HS-5 (cell line): ENCODE data around the gene TBC1D24.
"Not testable (repeated sequence)": the region's sequence is repeated elsewhere in the genome, so short reads cannot be mapped to it uniquely, and the experiment has no call there.

Source experiments
- DNase-seq: peaks from one replicate; pipeline ENCODE4 v3.0.0-alpha.2; 2012; ENCODE audit warnings: low read depth

TBC1D24 gene

GRCh38 chr16:2533142-2533755, 58.3 kb downstream of the TBC1D24 start:
- DNase-seq: not testable (repeated sequence)

- no peak for DNase-seq
These were observed 59.0 kb downstream of the TBC1D24 start for GRCh38 chr16:2533912-2534311.

- DNase-seq: not testable (repeated sequence)
These were observed 59.4 kb downstream of the TBC1D24 start for GRCh38 chr16:2534335-2534734.

GRCh38 chr16:2535625-2536013, 60.7 kb downstream of the TBC1D24 start:
- DNase-seq: no peak

GRCh38 chr16:2537451-2538379, 62.8 kb downstream of the TBC1D24 start, which contains the start of gene PDPK1:
Gene PDPK1, plus strand, starts transcription at chr16:2538021. Its CDS starts 92 bp downstream, at chr16:2538113.
- peak; percentile 44 for DNase-seq

- not testable (repeated sequence) for DNase-seq
These were observed 64.4 kb downstream of the TBC1D24 start for GRCh38 chr16:2539192-2539844.

- not testable (repeated sequence) for DNase-seq
These were observed 65.0 kb downstream of the TBC1D24 start for GRCh38 chr16:2539845-2540458.

GRCh38 chr16:2540912-2541311, 66.0 kb downstream of the TBC1D24 start:
- DNase-seq: not testable (repeated sequence)

GRCh38 chr16:2541409-2541808, 66.5 kb downstream of the TBC1D24 start:
- not testable (repeated sequence) for DNase-seq

- not testable (repeated sequence) for DNase-seq
These were observed 68.8 kb downstream of the TBC1D24 start for GRCh38 chr16:2543771-2544170.

- DNase-seq: not testable (repeated sequence)
These were observed 75.5 kb downstream of the TBC1D24 start for GRCh38 chr16:2550283-2550878.

GRCh38 chr16:2551420-2551889, 76.5 kb downstream of the TBC1D24 start:
- not testable (repeated sequence) for DNase-seq

GRCh38 chr16:2554709-2555425, 79.9 kb downstream of the TBC1D24 start:
- not testable (repeated sequence) for DNase-seq
